AG04449 (cell line): ENCODE measurements around the gene ADGRG2.

Experiments used
- CTCF ChIA-PET: fragments of 350-600 bp; formaldehyde crosslinking; extraction: SDS; loops from one replicate; lab custom pipeline; 2021; ENCODE audit warnings: antibody characterized with exemption; lab: Yijun Ruan, JAX
- POLR2A ChIA-PET: fragments of 400-600, 350-600 bp; formaldehyde crosslinking; extraction: SDS; loops from one replicate; lab custom pipeline; 2020; ENCODE audit warnings: antibody characterized with exemption, inconsistent platforms; lab: Yijun Ruan, JAX
- DNase-seq: peaks from one replicate; pipeline ENCODE4 v3.0.0-alpha.2; 2010; ENCODE audit warnings: low read depth, low spot score
- H3K4me3 ChIP-seq: 2 replicates; pipeline ENCODE4 v1.5.1; 2011; ENCODE audit warnings: low read depth, mild to moderate bottlenecking, control low read depth, low read length
- TF ChIP-seq, protein P1 (sequence below): IDR thresholded peaks from one replicate; pipeline ENCODE4 v1.5.1; 2011; ENCODE audit warnings: mild to moderate bottlenecking, moderate library complexity, low read length, control low read depth, inconsistent platforms; ENCODE audit not compliant: insufficient read depth; ENCODE audit errors: missing control alignments

ADGRG2 gene

DNA sequence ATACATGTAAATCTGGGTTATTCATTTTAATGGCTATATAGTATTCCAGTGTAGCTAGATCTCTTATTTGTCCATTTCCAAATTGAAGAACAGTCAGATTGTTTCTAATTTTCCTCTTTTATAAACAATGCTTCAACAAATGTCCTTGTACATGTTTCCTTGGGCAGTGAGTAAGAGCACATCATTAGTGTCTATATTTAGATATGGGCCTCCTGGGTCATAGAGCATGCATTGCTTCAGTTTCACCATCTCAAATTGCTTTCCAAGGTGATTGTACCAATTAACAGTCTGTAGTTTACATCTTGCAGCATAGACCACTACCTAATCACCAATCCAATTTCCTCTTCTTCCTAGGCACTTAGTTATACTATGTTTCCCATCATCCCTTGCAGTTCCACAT, 151.8 kb downstream of the ADGRG2 start:
- CTCF ChIA-PET, result interaction anchor here (2.0 kb wide), 1 partner anchor 15 kb away, joined by 4 read pairs; no protein-coding TSS in a partner anchor
- POLR2A ChIA-PET, result no interaction called here
- TF ChIP-seq, protein P1, sequence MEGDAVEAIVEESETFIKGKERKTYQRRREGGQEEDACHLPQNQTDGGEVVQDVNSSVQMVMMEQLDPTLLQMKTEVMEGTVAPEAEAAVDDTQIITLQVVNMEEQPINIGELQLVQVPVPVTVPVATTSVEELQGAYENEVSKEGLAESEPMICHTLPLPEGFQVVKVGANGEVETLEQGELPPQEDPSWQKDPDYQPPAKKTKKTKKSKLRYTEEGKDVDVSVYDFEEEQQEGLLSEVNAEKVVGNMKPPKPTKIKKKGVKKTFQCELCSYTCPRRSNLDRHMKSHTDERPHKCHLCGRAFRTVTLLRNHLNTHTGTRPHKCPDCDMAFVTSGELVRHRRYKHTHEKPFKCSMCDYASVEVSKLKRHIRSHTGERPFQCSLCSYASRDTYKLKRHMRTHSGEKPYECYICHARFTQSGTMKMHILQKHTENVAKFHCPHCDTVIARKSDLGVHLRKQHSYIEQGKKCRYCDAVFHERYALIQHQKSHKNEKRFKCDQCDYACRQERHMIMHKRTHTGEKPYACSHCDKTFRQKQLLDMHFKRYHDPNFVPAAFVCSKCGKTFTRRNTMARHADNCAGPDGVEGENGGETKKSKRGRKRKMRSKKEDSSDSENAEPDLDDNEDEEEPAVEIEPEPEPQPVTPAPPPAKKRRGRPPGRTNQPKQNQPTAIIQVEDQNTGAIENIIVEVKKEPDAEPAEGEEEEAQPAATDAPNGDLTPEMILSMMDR, result no peak
- H3K4me3 ChIP-seq, result no peak overlapping the region
- DNase-seq, result no peak

DNA sequence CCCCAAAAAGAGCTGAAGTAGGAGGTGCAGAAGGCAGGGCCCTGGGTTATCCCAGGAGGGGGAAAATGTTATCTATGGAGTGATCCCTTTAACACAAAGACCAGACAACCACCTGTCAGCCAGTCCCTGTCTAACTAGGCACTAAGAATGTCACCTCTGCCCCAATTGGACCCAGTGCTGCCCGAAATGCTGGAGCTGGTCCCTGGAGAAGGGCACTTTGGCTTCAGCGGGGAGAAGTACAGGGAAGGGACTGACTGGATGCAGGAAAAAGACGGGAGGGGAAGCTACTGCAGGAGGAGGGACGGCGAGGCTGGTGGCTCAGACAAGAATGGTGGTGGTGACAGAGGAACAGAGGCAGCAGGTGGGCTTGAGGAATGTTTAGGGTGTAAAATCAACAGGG, 155.6 kb downstream of the ADGRG2 start:
- no peak for DNase-seq

DNA sequence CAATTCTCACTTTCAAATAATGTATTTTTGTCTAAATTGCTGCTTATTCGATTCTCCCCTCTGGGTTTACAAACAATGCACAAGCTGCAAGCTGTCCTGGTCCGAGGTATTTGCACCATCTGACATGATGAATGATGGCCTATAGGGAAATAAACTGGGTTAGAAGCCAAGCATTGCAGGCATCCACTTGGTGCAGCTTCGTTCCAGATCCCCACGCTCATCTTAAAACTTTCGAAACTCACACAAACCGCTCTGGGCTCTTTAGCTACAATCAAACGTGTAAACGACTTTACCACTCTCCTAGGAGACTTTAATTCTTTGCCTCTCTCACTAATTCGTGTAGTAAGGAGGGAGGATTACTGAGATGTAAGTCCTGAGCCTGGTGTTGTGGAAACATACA, 157.4 kb downstream of the ADGRG2 start:
- POLR2A ChIA-PET, result no interaction called here
- CTCF ChIA-PET, result no interaction called here

More for the DNA sequence above, 155.6 kb downstream of the ADGRG2 start:
- H3K4me3 ChIP-seq, result no peak overlapping the region
- TF ChIP-seq, protein P1, result no peak
- POLR2A ChIA-PET, result no interaction called here
- CTCF ChIA-PET, result no interaction called here

DNA sequence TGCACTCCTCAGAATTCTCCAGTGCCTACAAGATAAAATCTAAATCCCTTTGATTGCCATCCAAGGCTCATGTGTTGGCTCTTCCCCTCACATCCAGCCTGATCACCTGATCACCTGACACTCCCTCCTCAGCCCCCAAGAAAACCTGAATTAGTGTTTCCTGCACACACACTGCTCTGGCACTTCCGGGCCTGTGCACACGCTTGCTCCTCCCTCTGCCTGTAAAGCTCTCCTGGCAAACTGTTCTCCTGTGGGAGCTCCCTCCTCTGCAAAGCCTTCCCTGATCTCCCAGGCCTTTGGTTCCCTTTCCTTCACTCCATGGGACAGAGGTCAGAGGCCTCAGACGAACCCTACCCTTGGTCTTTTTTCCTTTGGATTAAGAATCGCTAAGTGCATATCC, 158.2 kb downstream of the ADGRG2 start:
- H3K4me3 ChIP-seq, result no peak overlapping the region
- CTCF ChIA-PET, result no interaction called here
- POLR2A ChIA-PET, result no interaction called here
- TF ChIP-seq, protein P1, result no peak
- DNase-seq, result no peak

More for the DNA sequence above, 157.4 kb downstream of the ADGRG2 start:
- DNase-seq, result no peak
- TF ChIP-seq, protein P1, result no peak
- H3K4me3 ChIP-seq, result no peak overlapping the region

DNA sequence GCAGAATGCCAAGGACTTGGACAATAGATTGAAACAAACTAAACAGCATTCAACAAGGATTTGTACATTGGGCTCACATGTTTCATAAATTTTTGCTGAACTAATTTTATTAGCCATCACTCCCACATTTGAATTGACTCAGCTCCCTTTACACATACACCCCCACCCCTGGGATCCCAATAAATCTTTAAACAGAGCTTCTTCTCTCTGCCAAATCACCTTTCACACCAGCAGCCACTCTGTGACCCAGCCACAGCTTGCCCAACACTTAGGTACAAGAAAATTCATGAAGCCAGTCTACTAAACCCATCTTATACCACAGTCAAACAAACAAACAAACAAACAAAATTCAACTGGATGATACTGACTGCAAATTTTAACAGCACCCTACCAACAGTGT, 159.9 kb downstream of the ADGRG2 start:
- DNase-seq, result no peak
- no peak overlapping the region for H3K4me3 ChIP-seq
- TF ChIP-seq, protein P1, result no peak
- POLR2A ChIA-PET, result no interaction called here
- CTCF ChIA-PET, result interaction anchor here (0.7 kb wide), 1 partner anchor 23 kb away, joined by 3 read pairs; no protein-coding TSS in a partner anchor

DNA sequence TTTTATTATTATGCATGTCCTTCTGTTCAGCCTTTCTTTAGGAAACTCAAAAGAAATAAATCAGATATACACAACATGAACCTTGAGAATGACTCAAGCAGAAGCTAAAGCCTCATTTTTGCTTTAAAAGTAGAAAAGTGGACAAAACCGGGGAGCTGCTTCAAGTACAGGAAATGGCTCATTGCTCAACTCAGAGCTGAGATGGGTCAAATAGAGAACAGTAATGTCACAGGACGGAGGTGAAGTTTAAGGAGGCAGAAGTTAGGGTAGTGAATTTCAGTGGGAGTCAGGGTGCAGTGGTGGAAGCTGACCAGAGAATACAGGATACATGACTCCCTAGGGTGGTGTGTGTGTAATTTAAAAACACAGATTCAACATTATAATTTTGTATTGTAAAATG, 160.6 kb downstream of the ADGRG2 start:
- no peak overlapping the region for H3K4me3 ChIP-seq
- no peak for DNase-seq
- ChIA-PET POLR2A (interaction anchor here (0.7 kb wide), 1 partner anchor 376 kb away, joined by 3 read pairs; no protein-coding TSS in a partner anchor), CTCF (interaction anchor here (0.7 kb wide), 1 partner anchor 24 kb away, joined by 3 read pairs; no protein-coding TSS in a partner anchor)
- TF ChIP-seq, protein P1, result no peak
